ENCODE measurements around the gene SMIM20. TPM values are rescaled to one million over a fixed set of nuclear protein-coding genes. Genes with fewer than 3 reads are reported as not detected.
A peak's percentile ranks its signal among the peaks of the same experiment; 100 is the strongest.

Gene SMIM20
- total RNA-seq, 1 donor from 2014 or later, result 25.2 TPM

GRCh38 chr4:25872851-25873631 lies 41.0 kb upstream of the SMIM20 start:
- intact Hi-C loops (cut with DNase I), result no loop called here
- no peak overlapping the region for H3K27ac ChIP-seq

GRCh38 chr4:25873632-25874129 lies 40.3 kb upstream of the SMIM20 start:
- Histone ChIP-seq H3K27me3 (no peaks in the 10 kb centered on the region), H3K27ac (no peak overlapping the region), H3K36me3 (no peaks in the 10 kb centered on the region), H3K4me3 (no peak overlapping the region), H3K9me3 (no peaks in the 10 kb centered on the region), H3K4me1 (no peaks in the 10 kb centered on the region)
- ATAC-seq (peak; percentile 23), DNase-seq (no peak)
- intact Hi-C loops (cut with DNase I), result no loop called here
- TF ChIP-seq CTCF (IDR thresholded peaks at IDR 0.05), result no peak

More at GRCh38 chr4:25872851-25873631, 41.0 kb upstream of the SMIM20 start:
- DNase-seq, result no peak
- Histone ChIP-seq H3K4me3 (no peak overlapping the region), H3K36me3 (no peaks in the 10 kb centered on the region), H3K4me1 (no peaks in the 10 kb centered on the region), H3K27me3 (no peaks in the 10 kb centered on the region), H3K9me3 (no peaks in the 10 kb centered on the region)
- no peak for ATAC-seq
- TF ChIP-seq CTCF (IDR thresholded peaks at IDR 0.05), result no peak

GRCh38 chr4:25874655-25875054 lies 39.4 kb upstream of the SMIM20 start:
- intact Hi-C loops (cut with DNase I), result no loop called here
- Histone ChIP-seq H3K9me3 (no peaks in the 10 kb centered on the region), H3K36me3 (no peaks in the 10 kb centered on the region), H3K27ac (no peak overlapping the region), H3K4me1 (no peaks in the 10 kb centered on the region), H3K4me3 (no peak overlapping the region), H3K27me3 (no peaks in the 10 kb centered on the region)
- DNase-seq, result no peak
- ATAC-seq, result no peak
- no peak for TF ChIP-seq CTCF (IDR thresholded peaks at IDR 0.05)

GRCh38 chr4:25875281-25875745 lies 38.7 kb upstream of the SMIM20 start:
- H3K4me3 ChIP-seq, result no peak overlapping the region
- no peaks in the 10 kb centered on the region for H3K4me1 ChIP-seq
- DNase-seq, result no peak
- H3K36me3 ChIP-seq, result no peaks in the 10 kb centered on the region
- intact Hi-C loops (cut with DNase I), result no loop called here
- no peaks in the 10 kb centered on the region for H3K27me3 ChIP-seq
- H3K9me3 ChIP-seq, result no peaks in the 10 kb centered on the region
- ATAC-seq, result no peak
- H3K27ac ChIP-seq, result no peak overlapping the region
- TF ChIP-seq CTCF (IDR thresholded peaks at IDR 0.05), result no peak

- H3K4me3 ChIP-seq, result no peak overlapping the region
- ATAC-seq (no peak), DNase-seq (no peak)
- H3K27me3 ChIP-seq, result no peaks in the 10 kb centered on the region
- H3K27ac ChIP-seq, result no peak overlapping the region
- intact Hi-C loops (cut with DNase I), result no loop called here
- no peaks in the 10 kb centered on the region for H3K36me3 ChIP-seq
- H3K9me3 ChIP-seq, result no peaks in the 10 kb centered on the region
- no peak for TF ChIP-seq CTCF (IDR thresholded peaks at IDR 0.05)
- H3K4me1 ChIP-seq, result peaks cover 5% of the 10 kb centered on the region
These were observed 35.3 kb upstream of the SMIM20 start for GRCh38 chr4:25878676-25879075.

Measured in upper lobe of right lung (tissue), 1 donor.